K562 (cell line): ENCODE data around the gene ITPRID2. TPM values are rescaled to one million over a fixed set of nuclear protein-coding genes. Genes with fewer than 3 reads are reported as not detected.

Source experiments
- ATAC-seq: fragments of 200-7000 bp; cut with Tn5 transposase; 3 replicates; pipeline ENCODE4 v1.9.1; 2020; ENCODE audit warnings: moderate library complexity
- BruUV-seq: library from RNA; stranded (reverse); fragments of 400-500 nt; replicated peaks from 2 replicates; lab custom pipeline; 2021; lab: Mats Ljungman, UMichigan
- CTCF ChIA-PET: fragments of 300-600 bp; formaldehyde crosslinking; extraction: SDS; loops from one replicate; lab custom pipeline; 2021; ENCODE audit warnings: low intra/inter-chr PET ratio; lab: Yijun Ruan, JAX
- POLR2A ChIA-PET: fragments of 300-600, 350-650 bp; sonication (Branson Sonifier 250); formaldehyde crosslinking; extraction: SDS; loops from one replicate; lab custom pipeline; 2021; ENCODE audit warnings: antibody characterized with exemption, inconsistent platforms; lab: Yijun Ruan, JAX
- DNase-seq, 4 experiments: peaks; one replicate each; pipeline versions ENCODE4 v3.0.0 to v3.0.0-alpha.2; 2011 to 2018; ENCODE audit warnings: low spot score in 3 of 4, mixed read lengths in 3 of 4; ENCODE audit errors: extremely low read depth in 1 of 4
- FAIRE-seq: peaks from 2 replicates; lab custom pipeline; 2011; peaks lifted over from hg19 to GRCh38; lab: Jason Lieb, UNC
- H2AFZ ChIP-seq: 2 replicates; pipeline ENCODE4 v1.6.0; 2011; ENCODE audit warnings: low read depth, low read length, control low read depth, inconsistent platforms
- H3K27ac ChIP-seq: fragments of 200-600 bp; 3 replicates; pipeline ENCODE4 v1.8.0; 2011; ENCODE audit warnings: low read depth, mild to moderate bottlenecking, control low read depth, inconsistent platforms, low read length, moderate library complexity, mixed read lengths; ENCODE audit errors: extremely low read depth
- H3K27me3 ChIP-seq, 2 experiments: fragments of 300-600 bp in 1 of 2; 2 replicates in 1 of 2; 3 replicates in 1 of 2; pipeline versions ENCODE4 v1.6.0 to v1.8.0; 2011; ENCODE audit warnings: inconsistent platforms in 2 of 2, low read length in 2 of 2, mild to moderate bottlenecking in 1 of 2, mixed read lengths in 1 of 2, moderate library complexity in 1 of 2; ENCODE audit not compliant: control insufficient read depth in 2 of 2, insufficient read depth in 2 of 2
- H3K36me3 ChIP-seq: fragments of 300-600 bp; 3 replicates; pipeline ENCODE4 v1.8.0; 2011; ENCODE audit warnings: mild to moderate bottlenecking, low read length, inconsistent platforms; ENCODE audit not compliant: control insufficient read depth, insufficient read depth
- H3K4me1 ChIP-seq, 2 experiments: fragments of 200-600 bp in 1 of 2; replicated peaks in 1 of 2; 2 replicates in 1 of 2; 3 replicates in 1 of 2; pipeline versions ENCODE4 v1.5.1 to v1.8.0; 2011; ENCODE audit warnings: inconsistent platforms in 2 of 2, low read length in 2 of 2, mild to moderate bottlenecking in 1 of 2, mixed read lengths in 1 of 2, moderate library complexity in 1 of 2; ENCODE audit not compliant: control insufficient read depth in 2 of 2, insufficient read depth in 2 of 2
- H3K4me2 ChIP-seq: 2 replicates; pipeline ENCODE4 v1.6.1; 2011; ENCODE audit warnings: low read length, control low read depth, inconsistent platforms, mixed read lengths; ENCODE audit not compliant: insufficient read depth
- H3K4me3 ChIP-seq: fragments of 200-600 bp; sonication (generic), shearing (Covaris generic); 2 replicates; pipeline ENCODE4 v1.5.1; 2016; ENCODE audit warnings: control low read depth, inconsistent platforms
- H3K79me2 ChIP-seq: fragments of 200-600 bp; 3 replicates; pipeline ENCODE4 v1.8.0; 2011; ENCODE audit warnings: low read length, inconsistent platforms; ENCODE audit not compliant: control insufficient read depth, insufficient read depth
- H3K9ac ChIP-seq, 2 experiments: 2 replicates each; pipeline versions ENCODE4 v1.6.0 to v1.6.1; 2011; ENCODE audit warnings: low read depth in 2 of 2, low read length in 2 of 2, control low read depth in 1 of 2, inconsistent platforms in 1 of 2, mild to moderate bottlenecking in 1 of 2, mixed read lengths in 1 of 2; ENCODE audit not compliant: insufficient read depth in 1 of 2
- H3K9me1 ChIP-seq: one replicate; pipeline ENCODE4 v1.6.0; 2011; ENCODE audit warnings: inconsistent platforms, mild to moderate bottlenecking, low read length, moderate library complexity; ENCODE audit not compliant: control insufficient read depth, insufficient read depth
- H3K9me3 ChIP-seq: replicated peaks from 2 replicates; pipeline ENCODE4 v1.5.1; 2011; ENCODE audit warnings: low read depth, low read length, inconsistent platforms; ENCODE audit not compliant: control insufficient read depth, insufficient read depth
- H4K20me1 ChIP-seq: replicated peaks from 2 replicates; pipeline ENCODE4 v1.6.1; 2011; ENCODE audit warnings: low read length, inconsistent platforms, mixed read lengths; ENCODE audit not compliant: control insufficient read depth, insufficient read depth
- FOXP4 ChIP-seq: sonication (generic); formaldehyde crosslinking; IDR thresholded peaks from 2 replicates; pipeline ENCODE4 v1.8.0; 2022; ENCODE audit warnings: mild to moderate bottlenecking, missing genetic modification reagents, borderline replicate concordance
- LEF1 ChIP-seq: fragments of 450-650 bp; IDR thresholded peaks from 2 replicates; pipeline ENCODE4 v1.6.1; 2016; ENCODE audit warnings: mild to moderate bottlenecking
- NFRKB ChIP-seq: fragments of 450-650 bp; IDR thresholded peaks from 2 replicates; pipeline ENCODE4 v1.6.1; 2016; ENCODE audit warnings: low read depth
- NR2F6 ChIP-seq: fragments of 450-650 bp; formaldehyde crosslinking; IDR thresholded peaks from 2 replicates; pipeline ENCODE4 v1.4.0; 2020; ENCODE audit warnings: mild to moderate bottlenecking
- SRSF9 ChIP-seq: fragments of 200-400 bp; formaldehyde crosslinking; IDR thresholded peaks from 2 replicates; pipeline ENCODE4 v1.6.1; 2017; ENCODE audit warnings: low read depth, low read length, borderline replicate concordance
- TOE1 ChIP-seq, 2 experiments: fragments of 450-650 bp in 1 of 2; sonication (generic) in 1 of 2; formaldehyde crosslinking in 1 of 2; IDR thresholded peaks; 2 replicates each; pipeline versions ENCODE4 v1.7.1 to v1.8.0; 2016 to 2022; ENCODE audit warnings: borderline replicate concordance in 2 of 2, mild to moderate bottlenecking in 2 of 2, antibody characterized with exemption in 1 of 2, inconsistent platforms in 1 of 2, low read depth in 1 of 2, missing genetic modification reagents in 1 of 2, moderate library complexity in 1 of 2
- YY1 ChIP-seq, 3 experiments: IDR thresholded peaks; 2 replicates each; pipeline ENCODE4 v1.6.1; 2011; ENCODE audit warnings: low read length in 2 of 3, mild to moderate bottlenecking in 2 of 3, moderate library complexity in 2 of 3, borderline replicate concordance in 1 of 3, control low read depth in 1 of 3, low read depth in 1 of 3; ENCODE audit not compliant: insufficient read depth in 3 of 3, insufficient replicate concordance in 2 of 3, control insufficient read depth in 1 of 3, insufficient read length in 1 of 3; ENCODE audit errors: extremely low read depth in 1 of 3
- ZBTB40 ChIP-seq, 2 experiments: fragments of 450-650 bp in 1 of 2; sonication (generic) in 1 of 2; formaldehyde crosslinking in 1 of 2; IDR thresholded peaks; 2 replicates each; pipeline versions ENCODE4 v1.7.1 to v1.9.0; 2016 to 2022; ENCODE audit warnings: inconsistent platforms in 1 of 2, mild to moderate bottlenecking in 1 of 2, missing genetic modification reagents in 1 of 2
- WGBS: fragments of 100-300 bp; shearing (Covaris generic); methylation state at CpG from one replicate; pipeline ENCODE4 v1.1.6; 2016; ENCODE audit warnings: low coverage, mixed read lengths; ENCODE audit not compliant: insufficient coverage; ENCODE audit errors: missing lambda C conversion rate; 5-methylcytosine and 5-hydroxymethylcytosine counted together
- in situ Hi-C: fragments of 300-500 bp; cut with MboI; formaldehyde crosslinking; loops from 4 replicates; pipeline ENCODE4 v1.15.0; 2018; ENCODE audit warnings: inconsistent platforms, mixed read lengths
- intact Hi-C: fragments of 100-400 bp; cut with micrococcal nuclease; formaldehyde crosslinking; loops from 2 replicates; pipeline ENCODE4 v1.14.2; 2022
- polyA plus RNA-seq, 8 experiments: library from polyadenylated mRNA; depleted of rRNA in 4 of 8; stranded (reverse) in 5 of 8; unstranded in 3 of 8; fragments of >200 nt; fragmentation: Nextera tagmentation in 2 of 8; fragmentation: Illumina TruSeq in 1 of 8; extraction: Ambion mirVana in 2 of 8; extraction: Trizol in 1 of 8; gene quantifications; 2 replicates each; pipeline versions ENCODE4 v1.2.1 to v1.2.3, GENCODE V29; 2011 to 2014; ENCODE audit warnings: inconsistent platforms in 1 of 8, missing spikeins in 1 of 8
- total RNA-seq, 7 experiments: library from RNA; depleted of rRNA in 6 of 7; stranded (reverse); fragments of >200 nt in 6 of 7; fragmentation: Illumina TruSeq in 2 of 7; extraction: Trizol in 2 of 7; gene quantifications; 2 replicates each; pipeline versions ENCODE4 v1.2.1 to v1.2.3, GENCODE V29; 2011 to 2021; ENCODE audit warnings: low replicate concordance in 1 of 7

ITPRID2 gene
- total and polyA plus RNA-seq, 9 of the 15 experiments (the other 6 are each of a cell fraction or from before 2014, with no cell fraction given), result 18.5 to 77.8 (median 52.0) TPM

- no peaks in the 10 kb centered on the region for H4K20me1 ChIP-seq
- no peak overlapping the region for H2AFZ ChIP-seq
- no peaks in the 10 kb centered on the region for H3K36me3 ChIP-seq
- ChIA-PET POLR2A (no interaction called here), CTCF (no interaction called here)
- no peak overlapping the region for H3K9ac ChIP-seq
- H3K4me2 ChIP-seq, result no peak overlapping the region
- no peaks in the 10 kb centered on the region for H3K4me1 ChIP-seq
- no peaks in the 10 kb centered on the region for H3K79me2 ChIP-seq
- BruUV-seq, result no TSS peak
- H3K27ac ChIP-seq, result no peak overlapping the region
- no peaks in the 10 kb centered on the region for H3K9me1 ChIP-seq
- intact Hi-C loops (no loop called here), in situ Hi-C loops (no loop called here)
- no peaks in the 10 kb centered on the region for H3K27me3 ChIP-seq
- ATAC-seq, result no peak
- WGBS, result 0% methylated on average over 1 of the region's 1 CpG
- DNase-seq, result no peak
- no peak for FAIRE-seq
- H3K4me3 ChIP-seq, result no peak overlapping the region
- H3K9me3 ChIP-seq, result no peaks in the 10 kb centered on the region
- TF ChIP-seq SRSF9 (no peak), LEF1 (no peak), YY1 (IDR thresholded peaks at IDR 0.05; ENCODE audit: borderline replicate concordance in 1 of 3, control insufficient read depth in 1 of 3, extremely low read depth in 1 of 3, insufficient read depth in 3 of 3, insufficient read length in 1 of 3, insufficient replicate concordance in 2 of 3, low read depth in 1 of 3, low read length in 2 of 3) (no peak), NFRKB (no peak), FOXP4 (no peak), NR2F6 (CRISPR knock-in tag) (no peak), ZBTB40 (IDR thresholded peaks at IDR 0.05) (no peak), ZBTB40 (CRISPR knock-in tag; IDR thresholded peaks at IDR 0.05) (no peak), TOE1 (IDR thresholded peaks at IDR 0.05; ENCODE audit: borderline replicate concordance) (no peak), TOE1 (CRISPR knock-in tag; IDR thresholded peaks at IDR 0.05; ENCODE audit: borderline replicate concordance, low read depth) (no peak)
Observed at GRCh38 chr2:181952404-181953226, 61.1 kb downstream of the ITPRID2 start.
